HCT116 (cell line): ENCODE results near the gene CXCR2. TPM values are rescaled to one million over a fixed set of nuclear protein-coding genes. Genes with fewer than 3 reads are reported as not detected.

ENCODE experiments used
- ATAC-seq: fragments of 200-7000 bp; cut with Tn5 transposase; 2 replicates; pipeline ENCODE4 v1.9.1; 2020; ENCODE audit warnings: mild to moderate bottlenecking, moderate library complexity
- Bru-seq: library from RNA; stranded (reverse); fragments of 400-500 nt; gene quantifications from one replicate; lab custom pipeline; 2021; lab: Mats Ljungman, UMichigan
- BruChase-seq, 2 experiments: library from RNA; stranded (reverse); fragments of 400-500 nt; gene quantifications; one replicate each; lab custom pipeline; 2021; lab: Mats Ljungman, UMichigan
- BruUV-seq: library from RNA; stranded (reverse); fragments of 400-500 nt; replicated peaks from 2 replicates; lab custom pipeline; 2021; lab: Mats Ljungman, UMichigan
- CTCF ChIA-PET: fragments of 300-600 bp; sonication (Branson Sonifier 250); formaldehyde crosslinking; loops from one replicate; lab custom pipeline; 2021; ENCODE audit warnings: antibody characterized with exemption; lab: Charles Lee
- POLR2A ChIA-PET: fragments of 300-600, 350-600 bp; sonication (Branson Sonifier 250); formaldehyde crosslinking; loops from one replicate; lab custom pipeline; 2021; ENCODE audit warnings: antibody characterized with exemption; lab: Charles Lee
- RAD21 ChIA-PET, 2 experiments: fragments of 300-600 bp; sonication (Branson Sonifier 250); formaldehyde crosslinking; loops; one replicate each; lab custom pipeline; 2023; ENCODE audit warnings: low total read pairs in 2 of 2; ENCODE audit not compliant: uncharacterized antibody in 2 of 2, unreplicated experiment in 2 of 2, low non-redundant PET in 1 of 2; lab: Charles Lee
- DNase-seq: peaks from one replicate; pipeline ENCODE4 v3.0.0-alpha.2; 2010; ENCODE audit warnings: low read depth, low spot score
- H2AFZ ChIP-seq: fragments of 200-600 bp; shearing (Covaris generic), sonication (generic); 2 replicates; pipeline ENCODE4 v1.6.1; 2017; ENCODE audit warnings: low read depth, mixed run types, mixed read lengths, antibody characterized with exemption, low read length; ENCODE audit not compliant: poor library complexity, severe bottlenecking
- H3K27ac ChIP-seq: 2 replicates; pipeline ENCODE4 v1.5.1; 2012; ENCODE audit warnings: low read depth, low read length
- H3K27me3 ChIP-seq: fragments of 200-600 bp; sonication (generic); 2 replicates; pipeline ENCODE4 v1.6.1; 2016; ENCODE audit warnings: mixed run types, low read length, mixed read lengths; ENCODE audit not compliant: insufficient read depth
- H3K36me3 ChIP-seq, 2 experiments: fragments of 200-500 bp in 1 of 2; fragments of 200-600 bp in 1 of 2; sonication (Bioruptor generic) in 1 of 2; sonication (generic) in 1 of 2; 2 replicates each; pipeline versions ENCODE4 v1.5.1 to v1.6.1; 2014 to 2016; ENCODE audit warnings: low read length in 2 of 2, inconsistent platforms in 1 of 2, mixed read lengths in 1 of 2, mixed run types in 1 of 2; ENCODE audit not compliant: insufficient read depth in 2 of 2, control insufficient read depth in 1 of 2
- H3K4me1 ChIP-seq, 2 experiments: fragments of 200-600 bp in 1 of 2; sonication (generic) in 1 of 2; 2 replicates each; pipeline versions ENCODE4 v1.5.1 to v1.6.1; 2012 to 2017; ENCODE audit warnings: low read length in 2 of 2, inconsistent platforms in 1 of 2, mild to moderate bottlenecking in 1 of 2, mixed read lengths in 1 of 2, mixed run types in 1 of 2, moderate library complexity in 1 of 2; ENCODE audit not compliant: insufficient read depth in 2 of 2, control insufficient read depth in 1 of 2
- H3K4me2 ChIP-seq: fragments of 200-600 bp; sonication (generic); 2 replicates; pipeline ENCODE4 v1.6.1; 2017; ENCODE audit warnings: mixed run types, low read length, mixed read lengths
- H3K4me3 ChIP-seq, 2 experiments: fragments of 200-600 bp in 1 of 2; sonication (generic) in 1 of 2; replicated peaks in 1 of 2; 2 replicates each; pipeline ENCODE4 v1.5.1; 2011 to 2016; ENCODE audit warnings: low read length in 2 of 2, control low read depth in 1 of 2, low read depth in 1 of 2, mild to moderate bottlenecking in 1 of 2, mixed read lengths in 1 of 2, mixed run types in 1 of 2
- H3K79me2 ChIP-seq: fragments of 200-600 bp; sonication (generic); 2 replicates; pipeline ENCODE4 v1.6.1; 2017; ENCODE audit warnings: mild to moderate bottlenecking, mixed run types, low read length, moderate library complexity, mixed read lengths; ENCODE audit not compliant: insufficient read depth
- H3K9ac ChIP-seq: fragments of 200-600 bp; sonication (generic); 2 replicates; pipeline ENCODE4 v1.6.1; 2016; ENCODE audit warnings: low read length, mixed read lengths
- H3K9me2 ChIP-seq: fragments of 200-600 bp; sonication (generic), shearing (Covaris generic); 2 replicates; pipeline ENCODE4 v1.6.1; 2017; ENCODE audit warnings: mixed run types, mild to moderate bottlenecking, moderate library complexity; ENCODE audit not compliant: insufficient read depth
- H3K9me3 ChIP-seq, 2 experiments: fragments of 200-500 bp in 1 of 2; fragments of 200-600 bp in 1 of 2; sonication (Bioruptor generic) in 1 of 2; sonication (generic) in 1 of 2; 2 replicates each; pipeline ENCODE4 v1.6.1; 2014 to 2017; ENCODE audit warnings: low read length in 2 of 2, mixed read lengths in 2 of 2, inconsistent platforms in 1 of 2, low read depth in 1 of 2, mild to moderate bottlenecking in 1 of 2, mixed run types in 1 of 2, moderate library complexity in 1 of 2; ENCODE audit not compliant: control insufficient read depth in 1 of 2, insufficient read depth in 1 of 2
- H4K20me1 ChIP-seq: fragments of 200-600 bp; sonication (generic), shearing (Covaris generic); 2 replicates; pipeline ENCODE4 v1.6.1; 2017; ENCODE audit warnings: mixed run types, mild to moderate bottlenecking, moderate library complexity; ENCODE audit not compliant: insufficient read depth
- CEBPB ChIP-seq: IDR thresholded peaks from 2 replicates; pipeline ENCODE4 v1.6.1; 2012; ENCODE audit warnings: low read depth
- EZH2 ChIP-seq: fragments of 200-600 bp; sonication (generic); IDR thresholded peaks from 2 replicates; pipeline ENCODE4 v1.6.1; 2017; ENCODE audit warnings: antibody characterized with exemption, mixed run types
- JUND ChIP-seq: IDR thresholded peaks from 2 replicates; pipeline ENCODE4 v1.6.1; 2012
- MAX ChIP-seq: IDR thresholded peaks from 2 replicates; pipeline ENCODE4 v1.6.1; 2012
- POLR2A ChIP-seq: IDR thresholded peaks from 2 replicates; pipeline ENCODE4 v1.7.0; 2011; ENCODE audit warnings: borderline replicate concordance; ENCODE audit not compliant: insufficient read depth, insufficient read length; ENCODE audit errors: extremely low read depth
- POLR2AphosphoS5 ChIP-seq: IDR thresholded peaks from 2 replicates; pipeline ENCODE4 v1.6.1; 2011; ENCODE audit warnings: mild to moderate bottlenecking, low read depth, low read length, moderate library complexity
- RAD21 ChIP-seq: IDR thresholded peaks from 2 replicates; pipeline ENCODE4 v1.6.1; 2012; ENCODE audit warnings: low read depth, mild to moderate bottlenecking
- SIN3A ChIP-seq: IDR thresholded peaks from 2 replicates; pipeline ENCODE4 v1.6.1; 2012; ENCODE audit warnings: low read depth
- YY1 ChIP-seq: IDR thresholded peaks from 2 replicates; pipeline ENCODE4 v1.6.1; 2011; ENCODE audit warnings: low read length, low read depth, moderate library complexity, mild to moderate bottlenecking; ENCODE audit not compliant: insufficient replicate concordance; ENCODE audit errors: extremely low read depth
- ZNF274 ChIP-seq: fragments of 200-500 bp; sonication (Bioruptor generic); IDR thresholded peaks from 2 replicates; pipeline ENCODE4 v1.6.1; 2014; ENCODE audit warnings: mild to moderate bottlenecking, low read depth, low read length, inconsistent platforms
- intact Hi-C: fragments of 100-400 bp; cut with micrococcal nuclease; formaldehyde crosslinking; loops from 2 replicates; pipeline ENCODE4 v1.10.0; 2022
- long read RNA-seq: library from polyadenylated mRNA; unstranded; transcript quantifications from one replicate; pipeline ENCODE4 v2.0.0, GENCODE V29; 2021; ENCODE audit not compliant: unreplicated experiment
- polyA plus RNA-seq: library from polyadenylated mRNA; unstranded; fragments of >200 nt; gene quantifications from 2 replicates; pipeline ENCODE4 v1.2.1, GENCODE V29; 2012; ENCODE audit warnings: missing spikeins
- total RNA-seq: library from RNA; stranded (reverse); gene quantifications from one replicate; pipeline ENCODE4 v1.2.1, GENCODE V29; 2021; ENCODE audit not compliant: unreplicated experiment
- TF ChIP-seq, protein P1 (sequence below): IDR thresholded peaks from 2 replicates; pipeline ENCODE4 v1.6.1; 2012; ENCODE audit warnings: low read depth
- TF ChIP-seq, protein P2 (sequence below), 3 experiments: fragments of 200-600 bp in 1 of 3; sonication (generic) in 1 of 3; IDR thresholded peaks in 2 of 3; conservative IDR thresholded peaks in 1 of 3; 2 replicates each; pipeline ENCODE4 v1.5.1; 2012 to 2017; ENCODE audit warnings: low read depth in 2 of 3, low read length in 2 of 3, antibody characterized with exemption in 1 of 3, borderline replicate concordance in 1 of 3, control low read depth in 1 of 3, mild to moderate bottlenecking in 1 of 3, mixed read lengths in 1 of 3, mixed run types in 1 of 3, moderate library complexity in 1 of 3; ENCODE audit not compliant: insufficient read depth in 1 of 3

CXCR2 gene
- 0.15 TPM for total RNA-seq
- 0.30 and 0.35 TPM in 2 replicates for polyA plus RNA-seq
- percentile 11 among the genes with signal in this experiment for Bru-seq, nascent RNA
- BruChase-seq, experiment 1, labeled RNA remaining after a 6-hour chase = percentile 7 among the genes with signal in this experiment
- percentile 25 among the genes with signal in this experiment for BruChase-seq, experiment 2, labeled RNA remaining after a 2-hour chase
- long read RNA-seq, partial matches to known transcripts = 0 of 1 reads
- long read RNA-seq, other reads (novel, unspliced or antisense) = 0 of 1 reads

- Histone ChIP-seq H3K9me3 (no peaks in the 10 kb centered on the region), H2AFZ (no peak within 1 kb of the TSS), H3K9me2 (no peaks in the 10 kb centered on the region), H3K27ac (no peak within 1 kb of the TSS), H4K20me1 (no peaks in the 10 kb centered on the region), H3K9ac (no peak within 1 kb of the TSS), H3K36me3 (no peaks in the 10 kb centered on the region), H3K79me2 (no peaks in the 10 kb centered on the region), H3K4me3 (no peak within 1 kb of the TSS), H3K27me3 (no peaks in the 10 kb centered on the region), H3K4me1 (no peaks in the 10 kb centered on the region), H3K4me2 (no peak within 1 kb of the TSS)
- ChIA-PET CTCF (no interaction called here), RAD21 (no interaction called here), POLR2A (no interaction called here)
- TF ChIP-seq SIN3A (no peak), EZH2 (no peak), POLR2AphosphoS5 (no peak), YY1 (no peak), ZNF274 (no peak), MAX (no peak), POLR2A (no peak), CEBPB (no peak), JUND (no peak), RAD21 (no peak)
- TF ChIP-seq, protein P1, sequence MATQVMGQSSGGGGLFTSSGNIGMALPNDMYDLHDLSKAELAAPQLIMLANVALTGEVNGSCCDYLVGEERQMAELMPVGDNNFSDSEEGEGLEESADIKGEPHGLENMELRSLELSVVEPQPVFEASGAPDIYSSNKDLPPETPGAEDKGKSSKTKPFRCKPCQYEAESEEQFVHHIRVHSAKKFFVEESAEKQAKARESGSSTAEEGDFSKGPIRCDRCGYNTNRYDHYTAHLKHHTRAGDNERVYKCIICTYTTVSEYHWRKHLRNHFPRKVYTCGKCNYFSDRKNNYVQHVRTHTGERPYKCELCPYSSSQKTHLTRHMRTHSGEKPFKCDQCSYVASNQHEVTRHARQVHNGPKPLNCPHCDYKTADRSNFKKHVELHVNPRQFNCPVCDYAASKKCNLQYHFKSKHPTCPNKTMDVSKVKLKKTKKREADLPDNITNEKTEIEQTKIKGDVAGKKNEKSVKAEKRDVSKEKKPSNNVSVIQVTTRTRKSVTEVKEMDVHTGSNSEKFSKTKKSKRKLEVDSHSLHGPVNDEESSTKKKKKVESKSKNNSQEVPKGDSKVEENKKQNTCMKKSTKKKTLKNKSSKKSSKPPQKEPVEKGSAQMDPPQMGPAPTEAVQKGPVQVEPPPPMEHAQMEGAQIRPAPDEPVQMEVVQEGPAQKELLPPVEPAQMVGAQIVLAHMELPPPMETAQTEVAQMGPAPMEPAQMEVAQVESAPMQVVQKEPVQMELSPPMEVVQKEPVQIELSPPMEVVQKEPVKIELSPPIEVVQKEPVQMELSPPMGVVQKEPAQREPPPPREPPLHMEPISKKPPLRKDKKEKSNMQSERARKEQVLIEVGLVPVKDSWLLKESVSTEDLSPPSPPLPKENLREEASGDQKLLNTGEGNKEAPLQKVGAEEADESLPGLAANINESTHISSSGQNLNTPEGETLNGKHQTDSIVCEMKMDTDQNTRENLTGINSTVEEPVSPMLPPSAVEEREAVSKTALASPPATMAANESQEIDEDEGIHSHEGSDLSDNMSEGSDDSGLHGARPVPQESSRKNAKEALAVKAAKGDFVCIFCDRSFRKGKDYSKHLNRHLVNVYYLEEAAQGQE = no peak
- TF ChIP-seq, protein P2, sequence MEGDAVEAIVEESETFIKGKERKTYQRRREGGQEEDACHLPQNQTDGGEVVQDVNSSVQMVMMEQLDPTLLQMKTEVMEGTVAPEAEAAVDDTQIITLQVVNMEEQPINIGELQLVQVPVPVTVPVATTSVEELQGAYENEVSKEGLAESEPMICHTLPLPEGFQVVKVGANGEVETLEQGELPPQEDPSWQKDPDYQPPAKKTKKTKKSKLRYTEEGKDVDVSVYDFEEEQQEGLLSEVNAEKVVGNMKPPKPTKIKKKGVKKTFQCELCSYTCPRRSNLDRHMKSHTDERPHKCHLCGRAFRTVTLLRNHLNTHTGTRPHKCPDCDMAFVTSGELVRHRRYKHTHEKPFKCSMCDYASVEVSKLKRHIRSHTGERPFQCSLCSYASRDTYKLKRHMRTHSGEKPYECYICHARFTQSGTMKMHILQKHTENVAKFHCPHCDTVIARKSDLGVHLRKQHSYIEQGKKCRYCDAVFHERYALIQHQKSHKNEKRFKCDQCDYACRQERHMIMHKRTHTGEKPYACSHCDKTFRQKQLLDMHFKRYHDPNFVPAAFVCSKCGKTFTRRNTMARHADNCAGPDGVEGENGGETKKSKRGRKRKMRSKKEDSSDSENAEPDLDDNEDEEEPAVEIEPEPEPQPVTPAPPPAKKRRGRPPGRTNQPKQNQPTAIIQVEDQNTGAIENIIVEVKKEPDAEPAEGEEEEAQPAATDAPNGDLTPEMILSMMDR (IDR thresholded peaks at IDR 0.05 in 2 of 3, conservative IDR thresholded peaks at IDR 0.05 in 1 of 3; ENCODE audit: borderline replicate concordance in 1 of 3, insufficient read depth in 1 of 3, low read depth in 2 of 3, low read length in 2 of 3) = no peak
- intact Hi-C loops = no loop called here
- no peak for DNase-seq
- ATAC-seq = no peak
- no TSS peak for BruUV-seq
These were observed at the start of gene CXCR2 for GRCh38 chr2:218125626-218126080. Gene CXCR2 (plus strand): TSS chr2:218126028. CDS start chr2:218134802, 8,774 bp downstream.
